SH-SY5Y (cell line): ENCODE measurements around the gene FIZ1.

ENCODE experiments used
- GATA2 ChIP-seq: IDR thresholded peaks from 2 replicates; pipeline ENCODE4 v1.6.1; 2011; ENCODE audit warnings: mild to moderate bottlenecking, low read depth, low read length
- GATA3 ChIP-seq: IDR thresholded peaks from 2 replicates; pipeline ENCODE4 v1.6.1; 2011; ENCODE audit warnings: low read depth, mild to moderate bottlenecking, low read length, moderate library complexity

The FIZ1 gene

GRCh38 chr19:55584871-55585270 lies 14.4 kb downstream of the FIZ1 start:
- TF ChIP-seq GATA2, result no peak
- TF ChIP-seq GATA3, result no peak

GRCh38 chr19:55581823-55582223 lies 17.5 kb downstream of the FIZ1 start:
- TF ChIP-seq GATA2, result no peak
- no peak for TF ChIP-seq GATA3

GRCh38 chr19:55581145-55581822 lies 18.0 kb downstream of the FIZ1 start:
- TF ChIP-seq GATA2 (no peak), GATA3 (no peak)

GRCh38 chr19:55580628-55581144 lies 18.6 kb downstream of the FIZ1 start, which contains the start of gene ZNF579:
TSS of gene ZNF579 (minus strand) at chr19:55580848. CDS start at chr19:55579639, 1,209 bp downstream.
- TF ChIP-seq GATA2 (no peak), GATA3 (no peak)

- no peak for TF ChIP-seq GATA3
- no peak for TF ChIP-seq GATA2
Measured at GRCh38 chr19:55579766-55580621, 19.3 kb downstream of the FIZ1 start.

GRCh38 chr19:55578761-55579747 lies 20.3 kb downstream of the FIZ1 start:
- no peak for TF ChIP-seq GATA2
- no peak for TF ChIP-seq GATA3

GRCh38 chr19:55578031-55578760 lies 21.1 kb downstream of the FIZ1 start:
- TF ChIP-seq GATA3 (no peak), GATA2 (no peak)

- TF ChIP-seq GATA2 (no peak), GATA3 (no peak)
Measured at GRCh38 chr19:55576746-55577145, 22.6 kb downstream of the FIZ1 start.

- TF ChIP-seq GATA2 (no peak), GATA3 (no peak)
Measured at GRCh38 chr19:55567708-55568328, 31.5 kb downstream of the FIZ1 start.

- TF ChIP-seq GATA2, result no peak
- TF ChIP-seq GATA3, result no peak
Measured at GRCh38 chr19:55566823-55567222, 32.5 kb downstream of the FIZ1 start.

- no peak for TF ChIP-seq GATA3
- TF ChIP-seq GATA2, result no peak
Measured at GRCh38 chr19:55563261-55563690, 36.0 kb downstream of the FIZ1 start.

GRCh38 chr19:55559684-55560083 lies 39.6 kb downstream of the FIZ1 start:
- TF ChIP-seq GATA2 (no peak), GATA3 (no peak)

GRCh38 chr19:55554741-55555152 lies 44.6 kb downstream of the FIZ1 start:
- TF ChIP-seq GATA3 (no peak), GATA2 (no peak)
